ENCODE results near the gene ETFB.

Gene ETFB

GRCh38 chr19:51321799-51322198 is 44.4 kb downstream of the ETFB start:
- no peak for DNase-seq (ENCODE audit: low read depth)
- no peak overlapping the region for H3K4me3 ChIP-seq (ENCODE audit: control insufficient read depth, low read depth, low read length)
- TF ChIP-seq, protein P1, sequence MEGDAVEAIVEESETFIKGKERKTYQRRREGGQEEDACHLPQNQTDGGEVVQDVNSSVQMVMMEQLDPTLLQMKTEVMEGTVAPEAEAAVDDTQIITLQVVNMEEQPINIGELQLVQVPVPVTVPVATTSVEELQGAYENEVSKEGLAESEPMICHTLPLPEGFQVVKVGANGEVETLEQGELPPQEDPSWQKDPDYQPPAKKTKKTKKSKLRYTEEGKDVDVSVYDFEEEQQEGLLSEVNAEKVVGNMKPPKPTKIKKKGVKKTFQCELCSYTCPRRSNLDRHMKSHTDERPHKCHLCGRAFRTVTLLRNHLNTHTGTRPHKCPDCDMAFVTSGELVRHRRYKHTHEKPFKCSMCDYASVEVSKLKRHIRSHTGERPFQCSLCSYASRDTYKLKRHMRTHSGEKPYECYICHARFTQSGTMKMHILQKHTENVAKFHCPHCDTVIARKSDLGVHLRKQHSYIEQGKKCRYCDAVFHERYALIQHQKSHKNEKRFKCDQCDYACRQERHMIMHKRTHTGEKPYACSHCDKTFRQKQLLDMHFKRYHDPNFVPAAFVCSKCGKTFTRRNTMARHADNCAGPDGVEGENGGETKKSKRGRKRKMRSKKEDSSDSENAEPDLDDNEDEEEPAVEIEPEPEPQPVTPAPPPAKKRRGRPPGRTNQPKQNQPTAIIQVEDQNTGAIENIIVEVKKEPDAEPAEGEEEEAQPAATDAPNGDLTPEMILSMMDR (IDR thresholded peaks at IDR 0.05; ENCODE audit: control insufficient read depth, insufficient read depth, low read depth, low read length, missing control alignments), result no peak

DNA sequence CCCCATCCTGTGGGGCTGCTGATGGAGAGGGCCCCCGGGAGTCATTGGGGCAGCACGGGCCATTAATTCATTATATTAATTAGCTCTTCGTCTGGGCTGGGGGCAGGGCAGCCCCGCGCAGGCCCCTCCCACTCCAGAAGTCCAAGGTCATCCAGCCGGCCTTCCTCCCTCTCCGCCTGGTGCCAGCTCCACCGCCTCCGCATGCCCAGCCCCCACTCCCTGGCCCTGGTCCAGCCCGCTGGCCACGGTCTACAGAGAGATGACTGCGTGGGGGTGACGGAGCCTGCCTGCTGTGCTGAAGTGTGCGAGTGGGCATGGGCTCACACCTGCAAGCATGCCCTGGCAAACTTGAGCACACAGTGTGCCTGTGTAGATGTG is 45.9 kb downstream of the ETFB start:
- no peak for DNase-seq (ENCODE audit: low read depth)
- TF ChIP-seq, protein P1 (IDR thresholded peaks at IDR 0.05; ENCODE audit: control insufficient read depth, insufficient read depth, low read depth, low read length, missing control alignments), result no peak
- H3K4me3 ChIP-seq (ENCODE audit: control insufficient read depth, low read depth, low read length), result no peak overlapping the region

GRCh38 chr19:51319649-51320279 is 46.4 kb downstream of the ETFB start:
- no peak for DNase-seq (ENCODE audit: low read depth)
- no peak overlapping the region for H3K4me3 ChIP-seq (ENCODE audit: control insufficient read depth, low read depth, low read length)
- TF ChIP-seq, protein P1 (IDR thresholded peaks at IDR 0.05; ENCODE audit: control insufficient read depth, insufficient read depth, low read depth, low read length, missing control alignments), result no peak

- no peak overlapping the region for H3K4me3 ChIP-seq (ENCODE audit: control insufficient read depth, low read depth, low read length)
- no peak for DNase-seq (ENCODE audit: low read depth)
- TF ChIP-seq, protein P1 (IDR thresholded peaks at IDR 0.05; ENCODE audit: control insufficient read depth, insufficient read depth, low read depth, low read length, missing control alignments), result no peak
Observed at GRCh38 chr19:51318687-51319648, 47.2 kb downstream of the ETFB start.

DNA sequence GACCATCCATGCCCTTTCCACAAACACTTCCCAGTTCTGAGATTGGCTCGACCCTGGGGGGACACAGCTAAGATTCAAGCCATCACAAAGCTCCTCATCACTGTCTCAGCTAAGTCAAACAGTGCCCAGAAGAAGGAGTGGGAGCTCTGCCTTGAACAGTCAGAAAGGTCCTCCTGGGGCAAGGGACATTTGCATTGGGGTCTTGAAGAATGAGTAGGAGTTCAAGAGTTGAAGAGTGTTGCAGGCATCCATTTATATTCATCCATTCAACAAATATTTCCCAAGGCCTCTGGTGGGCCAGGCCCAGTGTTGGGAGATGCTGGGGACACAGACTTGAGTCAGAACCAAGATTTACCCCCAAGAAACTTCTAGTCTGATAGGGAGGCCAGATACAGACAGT is 48.2 kb downstream of the ETFB start:
- H3K4me3 ChIP-seq (ENCODE audit: control insufficient read depth, low read depth, low read length), result no peak overlapping the region
- DNase-seq (ENCODE audit: low read depth), result no peak
- TF ChIP-seq, protein P1 (IDR thresholded peaks at IDR 0.05; ENCODE audit: control insufficient read depth, insufficient read depth, low read depth, low read length, missing control alignments), result no peak

DNA sequence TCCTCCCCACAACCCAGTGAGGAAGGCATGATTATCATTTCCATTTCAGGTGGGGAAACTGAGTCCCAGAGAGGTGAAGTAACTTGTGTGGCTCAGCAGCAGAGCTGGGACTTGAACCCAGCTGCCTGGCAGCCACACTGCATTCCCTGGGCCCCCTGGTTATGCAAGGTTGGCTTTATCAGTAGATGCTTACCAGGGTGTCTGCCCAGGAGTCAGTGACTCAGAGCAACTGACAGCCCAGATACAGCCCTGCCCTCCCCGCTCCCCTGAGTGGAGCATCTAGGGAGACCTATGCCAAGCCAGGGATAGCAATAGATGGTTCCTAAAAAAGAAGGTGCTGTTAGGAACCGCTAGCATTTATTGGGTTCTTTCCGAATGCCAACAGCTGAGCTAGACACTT is 48.8 kb downstream of the ETFB start:
- no peak overlapping the region for H3K4me3 ChIP-seq (ENCODE audit: control insufficient read depth, low read depth, low read length)
- TF ChIP-seq, protein P1 (IDR thresholded peaks at IDR 0.05; ENCODE audit: control insufficient read depth, insufficient read depth, low read depth, low read length, missing control alignments), result no peak
- no peak for DNase-seq (ENCODE audit: low read depth)

Measured in AG09309 (cell line).